ENCODE results near the gene MAL. TPM values are rescaled to one million over a fixed set of nuclear protein-coding genes. Genes with fewer than 3 reads are reported as not detected.

MAL gene
- total RNA-seq (2014; rRNA removed) = 0.63 and 1.6 TPM in 2 replicates
- Bru-seq, nascent RNA = percentile 48 among the genes with signal in this experiment
- BruChase-seq, experiment 1, labeled RNA remaining after a 6-hour chase = percentile 46 among the genes with signal in this experiment
- percentile 41 among the genes with signal in this experiment for BruChase-seq, experiment 2, labeled RNA remaining after a 2-hour chase
- long read RNA-seq, transcript MAL-201 (4 exons, 1,112 nt) = major isoform, 11 of 16 reads
- long read RNA-seq, partial matches to known transcripts = 5 of 16 reads
- long read RNA-seq, other reads (novel, unspliced or antisense) = 0 of 16 reads

- H3K4me3 ChIP-seq (ENCODE audit: low read length) = 0 out of 2 replicates have a peak within 1 kb of the TSS, but pooled peaks have one; percentile 23
- TF ChIP-seq CTCF (conservative IDR thresholded peaks at IDR 0.05; ENCODE audit: low read depth, low read length) (no peak), EZH2phosphoT487 (IDR thresholded peaks at IDR 0.05; ENCODE audit: borderline replicate concordance, low read length) (no peak), EZH2 (IDR thresholded peaks at IDR 0.05; ENCODE audit: low read length, unreplicated experiment) (no peak)
- no peak within 1 kb of the TSS for H2AFZ ChIP-seq (ENCODE audit: low read length)
- H3K79me2 ChIP-seq (ENCODE audit: low read length) = no peaks in the 10 kb centered on the region
- H3K27ac ChIP-seq (ENCODE audit: low read length) = no peak within 1 kb of the TSS
- H4K20me1 ChIP-seq (ENCODE audit: low read length) = no peaks in the 10 kb centered on the region
- no peaks in the 10 kb centered on the region for H3K9me3 ChIP-seq (ENCODE audit: low read length)
- POLR2A ChIA-PET (ENCODE audit: unreplicated experiment) = no interaction called here
- H3K9ac ChIP-seq (ENCODE audit: low read length) = no peak within 1 kb of the TSS
- DNase-seq = no peak
- H3K4me2 ChIP-seq (ENCODE audit: low read length) = peak within 1 kb of the TSS; percentile 62
- no peaks in the 10 kb centered on the region for H3K27me3 ChIP-seq (ENCODE audit: low read length)
- H3F3A ChIP-seq (ENCODE audit: low read length, unreplicated experiment) = no peaks in the 10 kb centered on the region
- no peaks in the 10 kb centered on the region for H3K9me2 ChIP-seq (replicated peaks; ENCODE audit: low read length)
- no peaks in the 10 kb centered on the region for H3K36me3 ChIP-seq (ENCODE audit: low read depth, low read length)
- BruUV-seq (replicated peaks) = TSS peak; percentile 53
- CTCF ChIA-PET = interaction anchor here (0.7 kb wide), 1 partner anchor 53 kb away, joined by 3 read pairs; no protein-coding TSS in a partner anchor
- no peak for ATAC-seq
- intact Hi-C loops (cut with micrococcal nuclease) = no loop called here
- peaks cover 17% of the 10 kb centered on the region for H3K4me1 ChIP-seq (ENCODE audit: insufficient read depth, low read length)
These were observed at the start of gene MAL for GRCh38 chr2:95025406-95026319. MAL (plus strand) TSS chr2:95025708; CDS start chr2:95025793, 85 bp downstream.

DNA sequence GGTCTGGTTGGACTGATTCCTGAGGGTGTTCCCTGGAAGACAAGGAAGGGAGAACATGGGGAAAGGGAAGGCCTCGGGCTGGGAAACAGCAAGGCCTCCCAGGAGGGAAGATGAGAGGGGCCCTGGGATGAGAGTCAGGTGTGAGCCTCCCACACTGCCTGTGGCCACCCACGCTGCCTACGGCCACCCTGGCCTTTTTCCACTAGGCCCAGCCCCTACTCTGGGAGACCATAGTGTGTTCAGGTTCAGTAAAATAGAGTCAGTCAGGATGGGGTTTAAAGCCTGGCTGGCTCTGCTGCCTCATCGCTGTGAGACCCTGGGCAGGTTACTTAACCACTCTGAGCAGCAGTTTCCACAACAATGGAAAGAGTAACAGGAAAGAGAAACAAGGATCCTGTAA, 47.7 kb upstream of the MAL start:
- H3K9me3 ChIP-seq (ENCODE audit: low read length) = no peaks in the 10 kb centered on the region
- H3K4me3 ChIP-seq (ENCODE audit: low read length) = no peak overlapping the region
- ChIA-PET POLR2A (ENCODE audit: unreplicated experiment) (no interaction called here), CTCF (no interaction called here)
- no peak for ATAC-seq
- H3K4me2 ChIP-seq (ENCODE audit: low read length) = no peak overlapping the region
- no peaks in the 10 kb centered on the region for H3K36me3 ChIP-seq (ENCODE audit: low read depth, low read length)
- H3F3A ChIP-seq (ENCODE audit: low read length, unreplicated experiment) = no peaks in the 10 kb centered on the region
- H3K4me1 ChIP-seq (ENCODE audit: insufficient read depth, low read length) = no peaks in the 10 kb centered on the region
- H3K79me2 ChIP-seq (ENCODE audit: low read length) = no peaks in the 10 kb centered on the region
- H3K27ac ChIP-seq (ENCODE audit: low read length) = no peak overlapping the region
- H3K9ac ChIP-seq (ENCODE audit: low read length) = no peak overlapping the region
- no peaks in the 10 kb centered on the region for H4K20me1 ChIP-seq (ENCODE audit: low read length)
- H2AFZ ChIP-seq (ENCODE audit: low read length) = no peak overlapping the region
- H3K27me3 ChIP-seq (ENCODE audit: low read length) = peaks cover 41% of the 10 kb centered on the region
- TF ChIP-seq EZH2 (IDR thresholded peaks at IDR 0.05; ENCODE audit: low read length, unreplicated experiment) = no peak
- TF ChIP-seq CTCF (conservative IDR thresholded peaks at IDR 0.05; ENCODE audit: low read depth, low read length) = no peak
- no peak for TF ChIP-seq EZH2phosphoT487 (IDR thresholded peaks at IDR 0.05; ENCODE audit: borderline replicate concordance, low read length)
- no TSS peak for BruUV-seq (replicated peaks)
- no peaks in the 10 kb centered on the region for H3K9me2 ChIP-seq (replicated peaks; ENCODE audit: low read length)
- DNase-seq = no peak
- intact Hi-C loops (cut with micrococcal nuclease) = no loop called here
